DND-41 (cell line): ENCODE data around the gene COQ3.

ENCODE experiments used
- ATAC-seq: fragments of 200-7000 bp; cut with Tn5 transposase; 3 replicates; pipeline ENCODE4 v1.9.1; 2021; ENCODE audit warnings: low read depth; ENCODE audit not compliant: insufficient read depth
- DNase-seq: peaks from one replicate; pipeline ENCODE4 v3.0.0-alpha.2; 2020
- H2AFZ ChIP-seq: 2 replicates; pipeline ENCODE4 v1.6.0; 2012; ENCODE audit warnings: low read depth, low read length
- H3K27ac ChIP-seq: 2 replicates; pipeline ENCODE4 v1.5.1; 2012; ENCODE audit warnings: low read length, inconsistent platforms
- H3K27me3 ChIP-seq: fragments of 200-600 bp; sonication (generic); 2 replicates; pipeline ENCODE4 v1.6.0; 2012; ENCODE audit warnings: low read length, mild to moderate bottlenecking, inconsistent platforms; ENCODE audit not compliant: insufficient read depth, poor library complexity
- H3K36me3 ChIP-seq: 2 replicates; pipeline ENCODE4 v1.5.1; 2012; ENCODE audit warnings: low read length, inconsistent platforms; ENCODE audit not compliant: insufficient read depth
- H3K4me1 ChIP-seq: 2 replicates; pipeline ENCODE4 v1.5.1; 2012; ENCODE audit warnings: mild to moderate bottlenecking, low read length; ENCODE audit not compliant: insufficient read depth
- H3K4me2 ChIP-seq: 2 replicates; pipeline ENCODE4 v1.6.0; 2012; ENCODE audit warnings: mild to moderate bottlenecking, moderate library complexity, low read length, inconsistent platforms; ENCODE audit not compliant: insufficient read depth
- H3K4me3 ChIP-seq, 2 experiments: fragments of 200-600 bp in 1 of 2; shearing (Covaris generic) in 1 of 2; 2 replicates each; pipeline ENCODE4 v1.5.1; 2012 to 2016; ENCODE audit warnings: inconsistent platforms in 2 of 2, low read length in 2 of 2, mild to moderate bottlenecking in 2 of 2, low read depth in 1 of 2, moderate library complexity in 1 of 2
- H3K79me2 ChIP-seq: 2 replicates; pipeline ENCODE4 v1.6.0; 2012; ENCODE audit warnings: low read length, inconsistent platforms; ENCODE audit not compliant: insufficient read depth
- H3K9ac ChIP-seq: 2 replicates; pipeline ENCODE4 v1.6.0; 2012; ENCODE audit warnings: low read depth, mild to moderate bottlenecking, inconsistent platforms, low read length, moderate library complexity
- H3K9me3 ChIP-seq: 2 replicates; pipeline ENCODE4 v1.5.1; 2012; ENCODE audit warnings: low read length, moderate library complexity, mild to moderate bottlenecking, inconsistent platforms; ENCODE audit not compliant: insufficient read depth, severe bottlenecking
- H4K20me1 ChIP-seq: 2 replicates; pipeline ENCODE4 v1.6.0; 2012; ENCODE audit warnings: low read length; ENCODE audit not compliant: insufficient read depth
- CTCF ChIP-seq: IDR thresholded peaks from 2 replicates; pipeline ENCODE4 v1.5.1; 2012; ENCODE audit warnings: borderline replicate concordance, low read length, moderate library complexity, mild to moderate bottlenecking; ENCODE audit not compliant: poor library complexity, severe bottlenecking; ENCODE audit errors: extremely low read depth
- EZH2 ChIP-seq: IDR thresholded peaks from 3 replicates; pipeline ENCODE4 v1.6.1; 2012; ENCODE audit warnings: borderline replicate concordance, low read depth, mild to moderate bottlenecking, moderate library complexity, low read length, inconsistent platforms; ENCODE audit not compliant: severe bottlenecking

The COQ3 gene

GRCh38 chr6:99384507-99384906, 9.5 kb downstream of the COQ3 start:
- Histone ChIP-seq H3K4me1 (no peaks in the 10 kb centered on the region), H3K4me2 (no peak overlapping the region), H4K20me1 (no peaks in the 10 kb centered on the region), H3K36me3 (peaks cover 3% of the 10 kb centered on the region; the same call in 1 of the 2 replicates), H3K27ac (no peak overlapping the region), H3K9ac (no peak overlapping the region), H3K79me2 (peaks cover 10% of the 10 kb centered on the region; the same call in 1 of the 2 replicates), H2AFZ (no peak overlapping the region), H3K4me3 (no peak overlapping the region), H3K27me3 (no peaks in the 10 kb centered on the region), H3K9me3 (no peaks in the 10 kb centered on the region)
- DNase-seq: no peak
- TF ChIP-seq EZH2 (no peak), CTCF (no peak)
- ATAC-seq: no peak

- Histone ChIP-seq H3K27ac (no peak overlapping the region), H3K4me2 (no peak overlapping the region), H3K36me3 (peaks cover 8% of the 10 kb centered on the region; the same call in 1 of the 2 replicates), H3K9me3 (no peaks in the 10 kb centered on the region), H3K4me1 (no peaks in the 10 kb centered on the region), H3K79me2 (no peaks in the 10 kb centered on the region; the same call in 1 of the 2 replicates), H2AFZ (no peak overlapping the region), H3K4me3 (no peak overlapping the region), H3K27me3 (no peaks in the 10 kb centered on the region), H4K20me1 (no peaks in the 10 kb centered on the region), H3K9ac (no peak overlapping the region)
- TF ChIP-seq CTCF: no peak
- TF ChIP-seq EZH2: no peak
- DNase-seq (no peak), ATAC-seq (no peak)
Measured at GRCh38 chr6:99378636-99379035, 15.4 kb downstream of the COQ3 start.

- no peaks in the 10 kb centered on the region for H3K79me2 ChIP-seq
- TF ChIP-seq CTCF (no peak), EZH2 (no peak)
- ATAC-seq (no peak), DNase-seq (no peak)
- no peak overlapping the region for H2AFZ ChIP-seq
- H3K27me3 ChIP-seq: no peaks in the 10 kb centered on the region
- no peak overlapping the region for H3K9ac ChIP-seq
- H3K4me1 ChIP-seq: no peaks in the 10 kb centered on the region
- H3K4me2 ChIP-seq: no peak overlapping the region
- no peak overlapping the region for H3K4me3 ChIP-seq
- no peaks in the 10 kb centered on the region for H3K9me3 ChIP-seq
- H3K36me3 ChIP-seq: peaks cover 5% of the 10 kb centered on the region; the same call in 1 of the 2 replicates
- H4K20me1 ChIP-seq: no peaks in the 10 kb centered on the region
- no peak overlapping the region for H3K27ac ChIP-seq
Measured at GRCh38 chr6:99369533-99369932, 24.5 kb downstream of the COQ3 start.

- no peak overlapping the region for H2AFZ ChIP-seq
- no peak overlapping the region for H3K4me3 ChIP-seq
- no peaks in the 10 kb centered on the region for H3K27me3 ChIP-seq
- H3K79me2 ChIP-seq: no peaks in the 10 kb centered on the region
- peaks cover 5% of the 10 kb centered on the region; the same call in 1 of the 2 replicates for H3K36me3 ChIP-seq
- H3K9ac ChIP-seq: no peak overlapping the region
- DNase-seq (no peak), ATAC-seq (no peak)
- no peaks in the 10 kb centered on the region for H4K20me1 ChIP-seq
- TF ChIP-seq CTCF: no peak
- TF ChIP-seq EZH2: no peak
- H3K4me1 ChIP-seq: no peaks in the 10 kb centered on the region
- H3K27ac ChIP-seq: no peak overlapping the region
- no peaks in the 10 kb centered on the region for H3K9me3 ChIP-seq
- no peak overlapping the region for H3K4me2 ChIP-seq
Measured at GRCh38 chr6:99366852-99367251, 27.1 kb downstream of the COQ3 start.
